Measurements from ENCODE around the gene COL11A2. TPM values are rescaled to one million over a fixed set of nuclear protein-coding genes. Genes with fewer than 3 reads are reported as not detected.

The COL11A2 gene
- polyA plus RNA-seq, 6 donors from 2014 or later, result 0.09 to 0.30 TPM; not detected in 4

DNA sequence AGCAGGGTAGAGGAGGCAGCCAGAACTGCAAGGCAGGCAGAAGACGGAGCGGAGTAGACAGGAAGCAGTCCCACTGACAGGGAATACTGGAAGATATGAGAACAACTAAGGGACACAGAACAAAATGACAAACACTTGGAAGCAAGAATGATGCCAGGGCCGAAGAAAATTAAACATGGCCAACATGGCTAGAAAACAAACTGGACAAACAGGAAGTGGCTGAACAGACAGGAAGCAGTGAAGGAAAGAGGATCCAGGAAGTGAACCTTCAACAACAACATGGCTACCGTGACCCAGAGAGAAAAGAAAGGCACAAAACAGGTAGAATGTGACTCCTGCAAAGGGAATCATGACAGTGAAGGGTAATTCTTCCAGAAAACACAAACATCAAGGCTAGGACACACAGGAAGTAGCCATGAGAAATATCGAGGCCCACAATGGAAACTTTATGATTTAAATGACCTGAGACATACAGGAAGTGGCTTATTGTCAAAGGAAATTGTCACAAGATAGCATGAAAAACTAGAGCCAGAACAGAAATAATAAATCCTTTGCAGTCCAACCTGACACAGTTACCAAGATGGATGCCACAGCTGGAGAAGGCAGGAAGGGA, 9.1 kb downstream of the COL11A2 start:
- peaks cover 7 to 21% (median 12%) of the 10 kb centered on the region in 7 donors for H3K9me3 Mint-ChIP-seq
- ATAC-seq (ENCODE audit: low read depth in 2 of 2), result no peak
- DNase-seq, result peak; percentile 22

DNA sequence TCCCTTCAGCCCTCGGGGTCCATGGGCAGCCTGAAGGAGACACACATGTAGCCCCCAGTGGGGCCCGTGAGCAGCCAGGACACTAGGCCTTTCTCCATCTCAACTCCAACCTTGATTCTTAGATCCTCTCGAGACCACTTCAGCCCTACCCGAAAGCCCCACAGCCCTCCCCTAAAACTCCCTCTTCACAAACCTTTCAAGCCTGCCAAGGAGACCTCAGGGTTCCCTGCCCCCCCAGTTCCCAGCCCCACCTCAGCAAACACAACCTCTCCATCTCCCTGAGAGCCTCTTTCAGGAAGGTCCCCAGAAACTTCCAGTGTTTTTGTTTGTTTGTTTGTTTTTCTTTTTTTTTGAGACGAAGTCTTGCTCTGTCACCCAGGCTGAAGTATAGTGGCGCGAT, 11.1 kb downstream of the COL11A2 start:
- peak overlapping the region in 1 of 8 donors; percentile 1 for H3K4me3 Mint-ChIP-seq
- H3K36me3 Mint-ChIP-seq, result peaks cover 13 to 26% of the 10 kb centered on the region in 2 donors
- H3K9me3 Mint-ChIP-seq, result peaks cover 5 to 15% (median 12%) of the 10 kb centered on the region in 7 donors
- peaks cover 10 to 41% (median 34%) of the 10 kb centered on the region in 3 donors for H3K27me3 Mint-ChIP-seq
- no peak overlapping the region for H3K27ac Mint-ChIP-seq
- DNase-seq, result no peak
- peaks cover 18 to 23% (median 22%) of the 10 kb centered on the region in 3 donors for H3K4me1 Mint-ChIP-seq
- ATAC-seq (ENCODE audit: low read depth in 2 of 2), result no peak

More for the DNA sequence above, 9.1 kb downstream of the COL11A2 start:
- H3K4me1 Mint-ChIP-seq, result peaks cover 25 to 31% (median 30%) of the 10 kb centered on the region in 3 donors
- H3K36me3 Mint-ChIP-seq, result peaks cover 13 to 26% of the 10 kb centered on the region in 2 donors
- H3K27ac Mint-ChIP-seq, result peak overlapping the region in 5 of 6 donors; percentile 30 to 86 (median 75)
- H3K4me3 Mint-ChIP-seq, result peak overlapping the region; percentile 5 to 80 (median 54)
- H3K27me3 Mint-ChIP-seq, result peaks cover 23 to 44% (median 40%) of the 10 kb centered on the region in 3 donors

DNA sequence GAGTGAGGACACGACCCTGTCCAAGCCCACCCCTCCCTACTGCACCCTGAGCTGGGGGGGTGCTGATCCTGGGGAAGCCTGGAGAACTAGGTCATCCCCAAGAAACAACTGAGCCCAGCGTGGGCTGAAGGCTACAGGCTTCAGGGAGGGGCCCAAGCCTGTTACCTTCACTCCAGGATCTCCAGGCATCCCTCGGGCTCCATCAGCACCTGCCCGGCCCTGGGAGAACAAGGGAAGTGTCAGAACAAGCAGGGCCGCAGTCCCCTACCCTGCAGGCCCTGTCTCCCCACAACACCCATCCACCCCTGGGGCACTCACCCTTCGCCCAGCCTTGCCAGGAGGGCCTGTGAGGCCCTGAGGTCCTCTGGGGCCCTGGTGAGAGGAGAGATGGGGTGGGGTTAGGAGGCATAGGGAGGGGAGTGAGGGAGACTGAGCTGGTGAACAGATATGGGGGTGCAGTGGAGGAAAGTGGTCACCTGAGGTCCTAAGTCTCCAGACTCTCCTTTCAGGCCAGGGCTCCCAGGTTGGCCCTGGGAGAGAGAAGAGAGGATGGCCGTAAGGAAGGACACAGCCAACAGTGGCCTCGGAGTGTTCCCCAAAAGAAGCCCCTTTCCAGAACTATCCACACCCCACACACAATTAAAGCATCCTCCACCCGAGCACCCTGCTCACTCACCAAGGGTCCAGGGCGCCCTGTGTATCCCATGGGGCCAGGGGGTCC, 13.4 kb downstream of the COL11A2 start:
- H3K4me1 Mint-ChIP-seq, result peaks cover 12 to 18% (median 13%) of the 10 kb centered on the region in 3 donors
- peaks cover 14 to 38% (median 34%) of the 10 kb centered on the region in 3 donors for H3K27me3 Mint-ChIP-seq
- no peak overlapping the region for H3K27ac Mint-ChIP-seq
- H3K9me3 Mint-ChIP-seq, result peaks cover 5 to 14% (median 12%) of the 10 kb centered on the region in 7 donors
- H3K4me3 Mint-ChIP-seq, result no peak overlapping the region
- DNase-seq (no peak), ATAC-seq (ENCODE audit: low read depth in 2 of 2) (no peak)
- H3K36me3 Mint-ChIP-seq, result peaks cover 13 to 14% of the 10 kb centered on the region in 2 donors

DNA sequence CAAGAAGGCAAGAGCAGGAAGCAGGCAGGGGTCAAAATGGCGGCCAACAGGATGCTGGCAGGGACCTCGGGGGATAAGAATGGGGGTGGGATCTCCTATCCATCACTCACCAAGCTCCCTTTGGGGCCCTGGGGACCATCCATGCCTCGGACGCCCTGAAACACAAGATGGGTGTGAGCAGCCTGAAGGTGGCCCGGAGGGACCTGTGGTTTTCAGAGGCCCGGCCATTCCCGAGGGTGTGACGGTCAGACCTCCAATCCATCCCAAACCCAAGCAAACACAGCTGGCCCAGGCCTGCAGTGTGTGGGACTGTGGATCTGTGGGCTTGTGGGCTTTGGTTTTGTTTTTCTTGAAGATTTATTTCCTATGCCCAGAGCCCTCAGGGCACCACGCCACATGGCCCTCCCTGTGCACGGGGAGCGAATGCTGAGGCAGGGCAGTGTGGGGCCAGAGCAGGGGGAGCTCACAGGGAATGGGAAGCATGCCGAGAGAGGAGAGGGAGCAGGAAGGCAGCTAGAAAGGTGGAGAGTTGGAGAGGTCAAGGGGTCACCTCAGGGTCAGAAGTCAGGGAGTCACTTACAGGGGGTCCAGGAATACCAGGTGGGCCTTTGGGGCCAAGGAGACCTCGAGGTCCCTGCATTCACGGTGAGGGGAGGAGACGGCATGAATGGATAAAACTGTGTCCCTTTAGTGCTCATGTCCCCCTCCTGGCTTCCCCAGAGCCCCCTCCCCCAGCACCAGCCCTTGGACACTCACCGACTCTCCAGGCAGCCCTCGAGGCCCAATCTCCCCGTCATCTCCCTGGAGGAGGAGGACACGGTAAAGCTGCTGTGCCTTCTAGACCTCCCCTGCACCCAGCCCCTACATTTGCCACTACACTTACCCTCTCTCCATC, 14.5 kb downstream of the COL11A2 start:
- Mint-ChIP-seq H3K36me3 (peaks cover 3% of the 10 kb centered on the region in 2 donors), H3K4me1 (peaks cover 3 to 7% (median 3%) of the 10 kb centered on the region in 3 donors), H3K27ac (peak overlapping the region in 1 of 6 donors; percentile 81), H3K9me3 (peaks cover 0 to 3% (median 2%) of the 10 kb centered on the region in 7 donors), H3K4me3 (peak overlapping the region in 1 of 8 donors; percentile 24), H3K27me3 (peaks cover 5 to 45% (median 37%) of the 10 kb centered on the region in 3 donors)
- DNase-seq, result no peak
- ATAC-seq (ENCODE audit: low read depth in 2 of 2), result no peak

DNA sequence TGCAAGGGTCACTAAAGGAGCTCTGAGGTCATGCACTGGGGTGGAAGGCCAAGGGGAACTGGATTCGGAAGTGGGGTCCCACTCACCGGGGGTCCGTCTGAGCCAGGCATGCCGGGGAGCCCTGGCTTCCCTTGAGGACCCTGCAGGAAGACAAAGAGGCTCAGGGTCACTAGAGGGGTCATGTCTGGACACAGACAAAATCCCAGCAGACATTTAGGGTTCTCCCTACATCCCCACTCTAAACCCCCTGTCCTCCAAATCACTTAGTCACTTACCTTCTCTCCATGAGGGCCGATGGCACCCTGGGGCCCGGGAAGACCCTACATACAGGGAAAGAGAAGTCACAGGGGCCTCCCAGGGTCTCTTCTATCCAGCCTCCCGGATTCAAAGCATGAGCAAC, 15.4 kb downstream of the COL11A2 start:
- Mint-ChIP-seq H3K27ac (no peak overlapping the region), H3K36me3 (no peaks in the 10 kb centered on the region), H3K9me3 (no peaks in the 10 kb centered on the region), H3K27me3 (peaks cover 8 to 51% (median 43%) of the 10 kb centered on the region in 3 donors), H3K4me3 (no peak overlapping the region), H3K4me1 (peaks cover 0 to 5% (median 5%) of the 10 kb centered on the region in 3 donors)
- ATAC-seq (ENCODE audit: low read depth in 2 of 2), result no peak
- DNase-seq, result no peak

DNA sequence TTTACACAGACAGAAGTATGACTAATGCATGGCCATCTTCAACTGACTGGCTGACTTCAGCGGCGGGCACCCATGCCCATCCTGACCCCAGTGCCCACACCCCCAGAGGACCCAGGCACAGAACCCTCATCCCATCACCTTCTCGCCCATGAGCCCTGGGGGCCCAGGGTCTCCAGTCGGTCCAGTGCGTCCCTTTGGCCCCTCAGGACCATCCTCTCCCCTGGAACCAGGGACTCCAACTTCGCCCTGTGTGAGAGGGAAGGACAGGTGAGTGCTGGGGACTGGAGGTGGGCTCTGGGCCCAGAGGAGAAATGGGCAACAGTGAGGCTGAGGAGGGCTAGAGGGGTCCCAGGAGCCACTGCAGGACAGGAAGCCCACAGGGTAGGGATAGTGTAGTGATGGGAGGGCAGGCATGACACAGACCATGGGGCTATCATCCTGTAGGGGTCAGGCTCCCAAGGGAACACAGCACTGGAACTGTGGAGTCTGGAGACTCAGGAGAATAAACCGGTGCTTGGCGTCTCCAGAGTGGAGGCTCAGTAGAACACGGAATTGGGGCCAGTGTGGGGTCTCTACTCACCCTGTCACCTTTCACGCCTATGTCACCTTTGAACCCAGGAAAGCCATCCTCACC, 16.7 kb downstream of the COL11A2 start:
- Mint-ChIP-seq H3K4me3 (peak overlapping the region in 1 of 8 donors; percentile 15), H3K36me3 (no peaks in the 10 kb centered on the region), H3K4me1 (peaks cover 0 to 7% (median 5%) of the 10 kb centered on the region in 3 donors), H3K27me3 (peaks cover 8 to 51% (median 43%) of the 10 kb centered on the region in 3 donors), H3K27ac (no peak overlapping the region), H3K9me3 (no peaks in the 10 kb centered on the region)
- ATAC-seq (ENCODE audit: low read depth in 2 of 2) (no peak), DNase-seq (no peak)

DNA sequence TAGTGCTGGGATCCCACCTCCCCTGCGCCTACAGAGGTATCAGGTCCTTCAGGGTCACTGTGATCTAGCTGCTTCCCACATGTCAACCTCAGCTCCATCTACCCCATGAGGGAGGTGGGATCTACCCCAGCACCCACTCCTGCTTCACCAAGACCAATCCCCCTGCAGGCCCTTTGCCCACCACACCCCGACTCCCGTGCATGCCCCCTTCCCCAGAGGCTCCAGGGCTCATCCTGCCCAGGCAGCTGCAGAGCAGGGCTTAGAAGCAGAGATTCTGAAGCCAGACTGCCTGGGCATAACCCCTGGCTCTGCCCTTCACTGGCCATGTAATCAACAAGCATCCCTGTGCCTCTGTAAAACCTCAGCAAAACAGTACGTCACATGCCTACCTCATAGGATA, 17.5 kb downstream of the COL11A2 start:
- H3K9me3 Mint-ChIP-seq, result no peaks in the 10 kb centered on the region
- no peak overlapping the region for H3K27ac Mint-ChIP-seq
- peaks cover 5 to 15% (median 11%) of the 10 kb centered on the region in 3 donors for H3K4me1 Mint-ChIP-seq
- ATAC-seq (ENCODE audit: low read depth in 2 of 2), result no peak
- H3K27me3 Mint-ChIP-seq, result peaks cover 8 to 49% (median 43%) of the 10 kb centered on the region in 3 donors
- DNase-seq, result no peak
- H3K36me3 Mint-ChIP-seq, result no peaks in the 10 kb centered on the region
- H3K4me3 Mint-ChIP-seq, result no peak overlapping the region

DNA sequence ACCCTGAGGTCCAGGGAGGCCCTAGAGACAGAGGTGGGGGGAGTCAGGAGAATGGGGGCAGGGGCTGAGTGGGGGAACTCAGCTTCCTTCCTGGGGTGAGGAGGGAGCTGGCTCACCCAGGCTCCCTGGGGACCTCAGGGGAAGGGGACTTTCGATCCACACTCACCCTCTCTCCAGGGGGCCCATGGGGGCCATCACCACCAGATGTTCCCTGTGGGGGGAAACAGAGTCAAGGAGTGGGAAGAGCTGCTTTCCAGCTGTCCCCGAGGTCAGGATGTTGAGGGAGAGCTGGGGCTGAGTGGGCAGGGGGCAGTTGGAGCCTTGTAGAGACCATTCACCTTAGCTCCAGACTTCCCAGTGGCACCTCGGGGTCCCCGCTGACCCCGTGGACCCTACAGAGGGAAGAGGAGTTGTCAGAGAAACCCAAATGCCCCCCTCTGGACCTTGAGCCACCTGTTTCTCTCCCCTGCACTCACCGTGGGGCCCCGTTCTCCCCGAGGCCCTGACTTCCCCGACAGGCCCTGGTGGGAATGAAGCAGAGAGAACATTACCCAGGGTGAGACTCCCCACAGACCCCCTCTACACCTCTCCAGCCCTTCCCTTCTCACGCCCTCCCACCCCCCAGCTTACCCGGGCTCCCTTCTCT, 18.6 kb downstream of the COL11A2 start:
- H3K4me3 Mint-ChIP-seq, result no peak overlapping the region
- H3K27me3 Mint-ChIP-seq, result peaks cover 8 to 46% (median 43%) of the 10 kb centered on the region in 3 donors
- H3K27ac Mint-ChIP-seq, result peak overlapping the region in 1 of 6 donors; percentile 62
- H3K4me1 Mint-ChIP-seq, result peaks cover 12 to 16% (median 14%) of the 10 kb centered on the region in 3 donors
- H3K9me3 Mint-ChIP-seq, result no peaks in the 10 kb centered on the region
- no peaks in the 10 kb centered on the region for H3K36me3 Mint-ChIP-seq
- no peak for DNase-seq
- no peak for ATAC-seq (ENCODE audit: low read depth in 2 of 2)

DNA sequence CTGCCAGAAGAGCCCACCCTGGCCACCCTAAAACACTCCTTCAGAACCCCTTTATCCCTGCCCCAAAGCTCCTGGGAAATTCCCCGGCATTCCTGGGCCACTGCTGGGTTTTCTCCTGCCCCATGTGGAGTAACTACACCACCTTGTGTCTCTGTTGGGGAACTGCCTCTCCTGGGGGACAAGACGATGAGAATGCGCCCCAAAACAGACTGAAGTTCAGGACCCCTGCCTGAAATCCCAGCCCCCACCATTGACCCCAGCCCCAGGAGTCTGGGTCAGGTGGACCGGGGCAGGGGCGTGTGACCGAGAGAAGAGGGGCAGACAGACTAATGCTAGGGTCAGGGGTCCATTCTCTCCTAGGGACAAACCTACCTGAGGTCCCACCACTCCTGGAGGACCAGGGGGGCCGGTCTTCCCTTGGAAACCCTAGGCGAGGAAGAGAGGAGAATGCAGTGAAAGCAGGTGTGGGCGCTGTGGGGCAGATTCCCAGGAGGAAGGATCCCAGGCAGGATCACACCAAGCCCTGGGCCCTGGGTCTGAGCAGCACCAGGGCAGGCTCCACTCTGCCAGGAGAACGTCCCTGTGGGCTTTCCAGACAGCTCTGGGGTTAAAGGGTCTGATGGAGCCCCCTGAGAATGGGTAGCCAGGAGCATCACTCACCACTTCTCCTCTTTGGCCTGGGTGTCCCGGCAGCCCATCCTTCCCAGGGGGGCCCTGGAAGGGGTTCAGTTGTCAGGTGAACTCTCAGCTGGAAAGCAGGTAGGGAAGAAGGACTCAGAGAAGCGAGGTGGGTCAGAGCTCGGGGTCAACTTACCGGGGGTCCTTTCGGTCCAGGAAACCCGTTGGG, 19.4 kb downstream of the COL11A2 start:
- peak overlapping the region in 5 of 6 donors; percentile 38 to 94 (median 60) for H3K27ac Mint-ChIP-seq
- H3K4me3 Mint-ChIP-seq, result peak overlapping the region in 1 of 8 donors; percentile 59
- ATAC-seq (ENCODE audit: low read depth in 2 of 2) (no peak), DNase-seq (no peak)
- peaks cover 12 to 16% (median 14%) of the 10 kb centered on the region in 3 donors for H3K4me1 Mint-ChIP-seq
- H3K9me3 Mint-ChIP-seq, result no peaks in the 10 kb centered on the region
- no peaks in the 10 kb centered on the region for H3K36me3 Mint-ChIP-seq
- peaks cover 8 to 45% (median 43%) of the 10 kb centered on the region in 3 donors for H3K27me3 Mint-ChIP-seq

DNA sequence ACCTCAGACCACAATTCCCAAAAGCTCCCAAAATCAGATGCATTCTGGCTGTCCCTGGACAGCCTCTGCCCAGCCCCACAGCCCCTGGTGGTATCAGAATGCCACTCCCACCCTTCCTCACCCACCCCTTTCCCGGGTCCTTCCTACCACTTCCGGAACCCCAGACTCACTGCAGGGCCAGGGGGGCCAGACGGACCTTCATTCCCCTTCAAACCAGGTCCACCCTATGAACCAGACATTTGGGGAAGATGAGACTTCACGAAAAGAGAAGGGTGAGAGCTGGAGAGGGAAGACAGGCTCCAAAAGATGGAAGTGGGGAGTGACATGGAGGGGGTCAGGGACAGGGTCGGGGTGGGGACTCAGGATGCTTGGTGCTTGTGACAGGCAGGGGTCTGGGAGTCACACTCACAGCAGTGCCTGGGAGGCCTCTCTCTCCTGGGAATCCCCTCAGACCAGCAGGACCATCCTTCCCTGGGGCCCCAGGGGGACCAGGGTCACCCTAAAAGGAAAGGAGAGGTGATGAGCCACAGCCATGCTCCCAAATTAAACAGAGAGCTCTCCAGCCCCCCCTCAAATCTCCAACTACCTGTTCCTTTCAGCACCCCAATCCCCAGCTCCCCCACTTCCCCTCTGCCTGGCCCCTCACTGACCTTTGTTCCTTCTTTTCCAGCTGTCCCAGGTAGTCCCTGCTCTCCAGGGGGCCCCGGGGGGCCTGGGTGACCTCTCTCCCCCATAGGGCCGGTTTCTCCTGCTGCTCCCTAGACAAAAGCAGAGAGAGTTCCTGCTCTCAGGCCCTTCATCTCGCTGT, 20.2 kb downstream of the COL11A2 start:
- H3K36me3 Mint-ChIP-seq, result no peaks in the 10 kb centered on the region
- peaks cover 12 to 16% (median 14%) of the 10 kb centered on the region in 3 donors for H3K4me1 Mint-ChIP-seq
- DNase-seq, result no peak
- peak overlapping the region in 1 of 8 donors; percentile 59 for H3K4me3 Mint-ChIP-seq
- H3K27ac Mint-ChIP-seq, result peak overlapping the region in 1 of 6 donors; percentile 51
- H3K27me3 Mint-ChIP-seq, result peaks cover 8 to 37% (median 37%) of the 10 kb centered on the region in 3 donors
- H3K9me3 Mint-ChIP-seq, result no peaks in the 10 kb centered on the region
- no peak for ATAC-seq (ENCODE audit: low read depth in 2 of 2)
